Fibroblast of upper back skin (primary cell): ENCODE data around the gene SGSM1.
"Not testable (repeated sequence)": the region's sequence is repeated elsewhere in the genome, so short reads cannot be mapped to it uniquely, and the experiment has no call there.

ENCODE experiments used
- DNase-seq: peaks from one replicate; pipeline ENCODE4 v3.0.0-alpha.2; 2013

The SGSM1 gene

GRCh38 chr22:24837517-24837916 lies 31.5 kb downstream of the SGSM1 start:
- not testable (repeated sequence) for DNase-seq

GRCh38 chr22:24841261-24841660 lies 35.2 kb downstream of the SGSM1 start:
- no peak for DNase-seq

GRCh38 chr22:24843048-24843447 lies 37.0 kb downstream of the SGSM1 start:
- DNase-seq = no peak

DNA sequence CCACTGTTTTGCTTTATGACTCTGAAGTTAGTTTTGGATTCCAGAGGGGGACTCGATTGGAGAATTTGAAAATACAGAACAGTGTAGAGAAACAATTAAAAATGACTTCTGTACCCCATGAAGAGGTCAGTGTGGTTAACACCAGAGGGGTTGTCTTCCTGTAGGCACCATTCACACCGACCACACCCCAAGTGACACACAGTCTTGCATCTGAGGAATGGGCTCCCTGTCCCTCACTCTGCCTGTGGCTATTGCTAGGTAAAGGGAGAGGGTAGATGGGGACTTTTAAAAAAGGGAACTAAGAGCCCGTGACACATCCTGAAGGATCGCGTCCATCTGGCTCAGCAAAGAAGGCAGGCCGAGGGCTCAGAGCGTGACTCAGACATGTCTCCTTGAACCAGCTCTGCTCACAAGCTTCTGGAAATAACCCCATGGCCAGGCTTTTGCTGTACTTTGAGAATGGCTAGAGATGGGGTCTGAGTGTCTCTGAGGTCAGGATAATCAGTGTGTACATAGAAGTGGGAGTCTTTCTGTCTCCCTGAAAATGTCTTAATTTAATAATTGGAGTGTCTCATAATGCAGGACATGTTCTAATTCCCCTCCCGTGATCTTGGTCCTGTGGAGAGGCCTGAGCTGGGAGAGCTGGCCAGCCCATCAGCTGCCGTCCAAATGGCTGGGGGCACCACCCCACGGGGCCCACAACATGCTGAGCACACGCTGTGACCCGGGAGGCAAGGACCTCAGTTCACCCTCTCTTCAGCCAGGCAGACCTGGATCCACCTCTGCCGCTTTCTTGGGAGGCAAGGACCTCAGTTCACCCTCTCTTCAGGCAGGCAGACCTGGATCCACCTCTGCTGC lies 39.3 kb downstream of the SGSM1 start:
- DNase-seq = no peak

DNA sequence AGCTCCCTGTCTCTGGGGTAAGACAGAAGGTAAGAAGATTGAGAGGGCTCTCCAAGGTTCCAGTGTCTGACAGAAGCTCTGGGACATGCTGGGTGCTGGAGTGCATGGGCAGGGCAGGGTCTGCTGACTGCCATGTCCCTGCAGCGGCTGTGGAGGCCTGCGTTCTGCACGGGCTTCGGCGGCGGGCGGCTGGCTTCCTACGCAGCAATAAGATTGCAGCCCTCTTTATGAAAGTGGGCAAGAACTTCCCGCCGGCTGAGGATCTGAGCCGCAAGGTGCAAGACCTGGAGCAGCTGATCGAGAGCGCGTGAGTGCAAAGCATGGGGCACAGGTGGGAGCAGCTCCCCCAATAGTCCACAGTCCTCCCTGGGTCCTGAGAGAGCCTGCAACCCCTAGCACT lies 41.5 kb downstream of the SGSM1 start:
- DNase-seq = no peak

GRCh38 chr22:24848559-24849168 lies 42.7 kb downstream of the SGSM1 start:
- no peak for DNase-seq

GRCh38 chr22:24855794-24856193 lies 49.8 kb downstream of the SGSM1 start:
- no peak for DNase-seq

GRCh38 chr22:24857576-24857975 lies 51.6 kb downstream of the SGSM1 start:
- no peak for DNase-seq

GRCh38 chr22:24859587-24859986 lies 53.6 kb downstream of the SGSM1 start:
- DNase-seq = no peak

GRCh38 chr22:24865508-24865907 lies 59.5 kb downstream of the SGSM1 start:
- DNase-seq = no peak

DNA sequence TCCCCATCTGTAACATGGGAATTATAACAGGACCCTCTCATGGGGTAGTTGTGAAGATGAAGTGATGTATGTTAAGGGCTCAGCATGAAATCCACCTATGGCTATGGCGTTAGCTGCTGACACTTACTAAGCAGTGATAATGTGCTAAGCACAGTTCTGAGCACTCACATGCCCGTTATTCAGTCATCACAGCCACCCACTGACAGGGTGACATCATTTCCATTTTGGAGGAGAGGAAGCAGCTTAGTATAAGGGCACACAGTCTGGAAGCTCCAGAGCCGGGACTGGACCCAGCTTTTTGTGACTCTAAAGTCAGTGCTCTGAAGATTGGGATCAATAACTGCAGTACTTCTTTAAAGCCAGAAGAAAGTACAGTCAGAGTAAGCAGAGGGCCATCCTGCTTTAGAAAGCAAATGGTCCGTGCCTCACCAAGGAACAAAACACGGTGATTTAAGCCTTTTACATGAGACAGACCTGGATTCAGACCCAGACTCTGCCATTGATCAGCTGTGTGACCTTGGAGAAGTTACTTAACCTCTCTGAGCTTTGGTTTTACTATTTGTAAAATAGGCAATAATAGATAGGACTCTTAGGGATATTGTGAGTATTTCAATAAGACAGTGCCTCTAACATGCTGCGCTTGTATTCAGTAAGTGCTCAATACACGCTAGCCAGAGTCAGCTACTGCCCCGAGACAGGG lies 61.5 kb downstream of the SGSM1 start:
- DNase-seq = no peak

GRCh38 chr22:24868979-24869378 lies 63.0 kb downstream of the SGSM1 start:
- DNase-seq = no peak

DNA sequence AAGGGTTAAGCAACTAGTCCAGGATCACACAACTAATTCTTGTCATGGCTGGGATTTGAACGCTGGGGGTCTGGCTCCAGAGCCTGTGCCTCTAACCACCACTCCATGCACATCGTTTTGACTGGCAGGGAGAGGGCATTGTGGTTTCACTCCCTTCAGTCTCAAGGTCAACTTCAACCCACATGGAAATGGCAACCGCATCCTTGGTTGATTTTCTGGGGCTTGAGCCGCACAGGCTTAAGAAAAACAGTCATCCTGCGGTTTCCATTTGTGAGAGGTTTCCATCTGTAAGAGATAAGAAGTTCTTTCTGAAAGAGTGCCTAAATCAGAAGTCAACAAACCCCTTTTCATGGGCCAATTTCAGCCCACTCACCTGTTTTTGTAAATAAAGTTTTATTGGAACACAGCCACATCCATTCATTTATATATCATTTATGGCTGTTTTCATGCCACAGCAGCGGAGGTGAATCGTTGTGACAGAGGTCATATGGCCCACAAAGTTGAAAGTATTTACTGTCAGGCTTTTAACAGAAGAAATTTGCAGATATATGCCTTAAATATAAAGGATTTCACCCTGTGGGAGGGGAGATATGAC lies 65.7 kb downstream of the SGSM1 start:
- no peak for DNase-seq

- no peak for DNase-seq
These were observed 67.2 kb downstream of the SGSM1 start for GRCh38 chr22:24873226-24873625.

- no peak for DNase-seq
These were observed 70.0 kb downstream of the SGSM1 start for GRCh38 chr22:24875862-24876506.

- DNase-seq = no peak
These were observed 70.7 kb downstream of the SGSM1 start for GRCh38 chr22:24876700-24877099.

- DNase-seq = no peak
These were observed 73.0 kb downstream of the SGSM1 start for GRCh38 chr22:24878969-24879368.

GRCh38 chr22:24883432-24883831 lies 77.4 kb downstream of the SGSM1 start:
- no peak for DNase-seq

GRCh38 chr22:24887260-24887659 lies 81.2 kb downstream of the SGSM1 start:
- no peak for DNase-seq

DNA sequence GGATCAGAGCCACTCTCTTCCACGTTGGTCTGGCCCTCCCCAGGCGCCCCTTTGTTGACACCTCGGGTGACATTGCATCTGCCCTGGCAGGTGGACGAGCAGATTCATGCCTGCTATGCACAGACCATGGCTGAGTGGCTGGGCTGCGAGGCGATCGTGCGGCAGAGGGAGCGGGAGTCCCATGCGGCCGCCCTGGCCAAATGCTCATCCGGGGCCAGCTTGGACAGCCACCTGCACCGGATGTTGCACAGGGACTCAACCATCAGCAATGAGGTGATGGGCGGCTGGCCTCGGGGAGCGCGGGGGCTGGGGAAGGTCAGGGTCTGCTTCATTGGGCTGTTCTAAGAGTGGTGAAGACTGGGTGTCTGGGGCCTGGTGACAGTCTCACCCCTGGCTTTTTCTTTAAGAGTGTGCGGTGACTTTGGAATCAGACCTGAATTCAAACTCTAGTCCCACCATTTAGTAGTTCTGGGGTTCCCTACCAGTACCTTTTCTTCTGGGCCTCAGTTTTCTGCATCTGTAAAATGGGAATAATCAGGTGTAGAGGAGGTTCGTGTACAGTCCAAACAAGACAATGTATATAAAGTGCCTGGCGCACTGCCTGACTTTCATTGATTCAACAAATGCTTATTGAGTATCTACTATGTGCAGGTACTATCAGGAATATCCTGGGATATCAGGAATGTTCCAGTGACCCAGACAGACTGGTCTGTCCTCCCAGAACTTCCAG lies 87.5 kb downstream of the SGSM1 start:
- no peak for DNase-seq

DNA sequence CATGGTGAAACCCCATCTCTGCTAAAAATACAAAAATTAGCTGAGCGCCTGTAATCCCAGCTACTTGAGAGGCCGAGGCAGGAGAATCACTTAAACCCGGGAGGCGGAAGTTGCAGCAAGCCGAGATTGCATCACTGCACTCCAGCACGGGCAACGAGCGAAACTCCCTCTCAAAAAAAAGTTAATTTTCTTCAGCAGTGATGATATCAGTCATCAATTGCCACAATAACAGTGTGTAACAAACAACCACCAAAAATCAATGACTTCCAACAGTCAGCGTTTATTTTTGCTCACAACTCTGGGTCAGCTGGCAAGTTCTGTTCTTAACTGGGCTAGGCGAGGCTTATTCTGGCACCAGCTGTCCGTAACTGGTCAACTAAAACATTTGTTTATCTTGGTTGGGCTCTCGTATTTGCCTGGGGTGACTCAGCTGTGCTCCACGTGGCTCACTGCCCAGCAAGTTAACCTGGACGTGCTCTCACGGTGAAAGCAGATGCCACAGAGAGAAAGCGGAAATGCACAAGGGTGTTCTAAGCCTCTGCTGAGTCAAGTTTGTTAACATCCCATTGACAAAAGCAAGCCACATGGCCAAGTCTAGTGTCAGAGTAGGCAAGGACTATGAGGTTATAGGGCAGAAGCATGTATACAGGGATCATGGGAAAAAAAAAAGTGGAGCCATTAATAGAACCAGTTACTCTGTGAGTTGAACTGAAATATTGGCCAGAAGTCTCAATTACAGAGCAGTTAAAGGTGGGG lies 88.4 kb downstream of the SGSM1 start:
- DNase-seq = peak; percentile 71

DNA sequence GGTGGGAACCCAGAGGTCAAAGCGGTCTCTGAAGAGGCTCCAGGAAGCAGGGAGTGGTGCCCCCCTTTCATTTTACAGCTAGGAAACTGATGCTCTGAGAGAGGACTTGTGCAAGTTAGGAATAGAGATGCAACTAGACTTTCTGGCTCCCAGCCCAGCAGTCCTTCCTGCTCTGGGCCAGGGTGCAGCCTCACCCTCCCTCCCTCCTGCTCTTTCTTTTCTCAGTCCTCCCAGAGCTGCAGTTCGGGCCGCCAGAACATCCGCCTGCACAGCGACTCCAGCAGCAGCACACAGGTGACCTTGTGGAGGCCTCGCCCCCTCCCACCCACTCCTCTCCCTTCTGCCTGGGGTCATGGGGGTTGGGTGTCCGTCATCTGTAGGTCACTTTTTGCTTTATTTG lies 89.0 kb downstream of the SGSM1 start:
- DNase-seq = peak; percentile 14
